ENCODE data around the gene ACSL3. TPM values are rescaled to one million over a fixed set of nuclear protein-coding genes. Genes with fewer than 3 reads are reported as not detected.

Gene ACSL3
- total RNA-seq, 1 experiment from 2014 or later, result 181 TPM

DNA sequence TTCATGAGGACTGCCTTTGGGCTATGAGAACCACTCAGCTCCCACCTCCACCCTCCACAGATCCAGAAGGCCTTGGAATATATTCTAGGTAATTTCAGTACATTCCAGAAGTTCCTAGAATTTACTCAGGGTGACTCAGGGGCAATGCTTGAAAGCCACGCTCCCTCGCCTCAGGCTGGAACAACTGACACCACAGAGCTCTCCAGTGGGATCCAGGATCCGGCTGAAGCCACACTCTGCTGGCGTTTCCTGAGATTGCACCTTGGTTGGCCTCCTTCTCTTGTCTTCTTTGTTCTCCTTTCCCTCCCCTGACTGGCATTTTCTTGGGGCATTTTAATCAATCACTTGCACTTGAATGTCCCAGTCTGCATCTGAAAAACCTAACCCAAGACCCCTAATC lies 98.5 kb downstream of the ACSL3 start:
- ChIA-PET CTCF (interaction anchor here (0.6 to 3.0 kb wide), 8 partner anchors 12 to 288 kb away, joined by 4 to 24 read pairs (median 4); partner anchors contain the start of gene MOGAT1), POLR2A (no interaction called here)
- H3K9me3 ChIP-seq, result peaks cover 3% of the 10 kb centered on the region; the same call in 1 of the 2 replicates
- H3K4me1 Mint-ChIP-seq (ENCODE audit: low read depth, unreplicated experiment), result peaks cover 20% of the 10 kb centered on the region
- no peaks in the 10 kb centered on the region for H3K36me3 ChIP-seq (ENCODE audit: control insufficient read depth, insufficient read depth, low read length)
- peaks cover 25% of the 10 kb centered on the region for H3K4me1 ChIP-seq
- H3K9me3 Mint-ChIP-seq (ENCODE audit: unreplicated experiment), result no peaks in the 10 kb centered on the region
- DNase-seq, result peak; percentile 81 to 90
- intact Hi-C loops (cut with micrococcal nuclease; ENCODE audit: unreplicated experiment), result loop anchor here (1.0 kb wide), 3 partner anchors 44 to 269 kb away; no protein-coding TSS in a partner anchor
- TF ChIP-seq, protein P1, sequence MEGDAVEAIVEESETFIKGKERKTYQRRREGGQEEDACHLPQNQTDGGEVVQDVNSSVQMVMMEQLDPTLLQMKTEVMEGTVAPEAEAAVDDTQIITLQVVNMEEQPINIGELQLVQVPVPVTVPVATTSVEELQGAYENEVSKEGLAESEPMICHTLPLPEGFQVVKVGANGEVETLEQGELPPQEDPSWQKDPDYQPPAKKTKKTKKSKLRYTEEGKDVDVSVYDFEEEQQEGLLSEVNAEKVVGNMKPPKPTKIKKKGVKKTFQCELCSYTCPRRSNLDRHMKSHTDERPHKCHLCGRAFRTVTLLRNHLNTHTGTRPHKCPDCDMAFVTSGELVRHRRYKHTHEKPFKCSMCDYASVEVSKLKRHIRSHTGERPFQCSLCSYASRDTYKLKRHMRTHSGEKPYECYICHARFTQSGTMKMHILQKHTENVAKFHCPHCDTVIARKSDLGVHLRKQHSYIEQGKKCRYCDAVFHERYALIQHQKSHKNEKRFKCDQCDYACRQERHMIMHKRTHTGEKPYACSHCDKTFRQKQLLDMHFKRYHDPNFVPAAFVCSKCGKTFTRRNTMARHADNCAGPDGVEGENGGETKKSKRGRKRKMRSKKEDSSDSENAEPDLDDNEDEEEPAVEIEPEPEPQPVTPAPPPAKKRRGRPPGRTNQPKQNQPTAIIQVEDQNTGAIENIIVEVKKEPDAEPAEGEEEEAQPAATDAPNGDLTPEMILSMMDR (IDR thresholded peaks at IDR 0.05; ENCODE audit: insufficient read depth in 1 of 2, low read depth in 1 of 2, low read length in 1 of 2, severe bottlenecking in 1 of 2, unreplicated experiment in 1 of 2), result peak; percentile 38 to 44
- no peak overlapping the region for H3K4me3 ChIP-seq (ENCODE audit: low read depth, low read length)
- no peaks in the 10 kb centered on the region for H3K27me3 ChIP-seq (replicated peaks; ENCODE audit: control insufficient read depth, insufficient read depth, low read length)
- no TSS peak for BruUV-seq (replicated peaks)
- no peaks in the 10 kb centered on the region for H3K27me3 Mint-ChIP-seq (ENCODE audit: insufficient read depth, unreplicated experiment)
- peaks cover 1% of the 10 kb centered on the region for H3K36me3 Mint-ChIP-seq (ENCODE audit: insufficient read depth, unreplicated experiment)
- H3K27ac Mint-ChIP-seq (ENCODE audit: unreplicated experiment), result peak overlapping the region; percentile 49
- no peak overlapping the region for H3K4me3 Mint-ChIP-seq (ENCODE audit: unreplicated experiment)

DNA sequence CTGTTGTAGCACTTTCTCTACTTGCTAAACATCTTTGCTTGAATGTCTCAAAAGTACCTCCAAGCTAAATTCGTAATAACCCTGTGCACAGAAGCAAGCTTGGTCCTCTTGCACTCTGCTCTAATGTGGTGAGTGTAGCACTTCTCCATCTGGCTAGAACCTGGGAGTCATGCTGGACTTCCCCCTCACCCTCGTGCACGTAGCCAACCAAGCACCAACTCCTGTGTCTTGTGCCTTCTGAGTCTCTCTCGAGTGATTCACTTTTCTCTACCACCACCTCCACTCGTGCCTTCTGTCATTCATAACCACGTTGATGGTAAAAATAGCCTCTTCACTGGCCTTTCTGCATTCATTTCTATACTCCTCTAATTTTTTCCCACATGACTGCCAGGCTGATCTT lies 99.3 kb downstream of the ACSL3 start:
- H3K4me3 ChIP-seq (ENCODE audit: low read depth, low read length), result no peak overlapping the region
- no peaks in the 10 kb centered on the region for H3K9me3 Mint-ChIP-seq (ENCODE audit: unreplicated experiment)
- no TSS peak for BruUV-seq (replicated peaks)
- H3K36me3 ChIP-seq (ENCODE audit: control insufficient read depth, insufficient read depth, low read length), result no peaks in the 10 kb centered on the region
- H3K36me3 Mint-ChIP-seq (ENCODE audit: insufficient read depth, unreplicated experiment), result no peaks in the 10 kb centered on the region
- peaks cover 25% of the 10 kb centered on the region for H3K4me1 ChIP-seq
- H3K27me3 ChIP-seq (replicated peaks; ENCODE audit: control insufficient read depth, insufficient read depth, low read length), result no peaks in the 10 kb centered on the region
- TF ChIP-seq, protein P1 (IDR thresholded peaks at IDR 0.05; ENCODE audit: insufficient read depth in 1 of 2, low read depth in 1 of 2, low read length in 1 of 2, severe bottlenecking in 1 of 2, unreplicated experiment in 1 of 2), result no peak
- ChIA-PET POLR2A (no interaction called here), CTCF (interaction anchor here (0.6 to 3.0 kb wide), 4 partner anchors 20 to 289 kb away, joined by 4 to 24 read pairs (median 6); partner anchors contain the start of gene MOGAT1)
- DNase-seq, result no peak
- intact Hi-C loops (cut with micrococcal nuclease; ENCODE audit: unreplicated experiment), result no loop called here
- H3K4me3 Mint-ChIP-seq (ENCODE audit: unreplicated experiment), result no peak overlapping the region
- H3K9me3 ChIP-seq, result peaks cover 3% of the 10 kb centered on the region; the same call in 1 of the 2 replicates
- H3K27me3 Mint-ChIP-seq (ENCODE audit: insufficient read depth, unreplicated experiment), result no peaks in the 10 kb centered on the region
- peaks cover 20% of the 10 kb centered on the region for H3K4me1 Mint-ChIP-seq (ENCODE audit: low read depth, unreplicated experiment)
- H3K27ac Mint-ChIP-seq (ENCODE audit: unreplicated experiment), result peak overlapping the region; percentile 49

DNA sequence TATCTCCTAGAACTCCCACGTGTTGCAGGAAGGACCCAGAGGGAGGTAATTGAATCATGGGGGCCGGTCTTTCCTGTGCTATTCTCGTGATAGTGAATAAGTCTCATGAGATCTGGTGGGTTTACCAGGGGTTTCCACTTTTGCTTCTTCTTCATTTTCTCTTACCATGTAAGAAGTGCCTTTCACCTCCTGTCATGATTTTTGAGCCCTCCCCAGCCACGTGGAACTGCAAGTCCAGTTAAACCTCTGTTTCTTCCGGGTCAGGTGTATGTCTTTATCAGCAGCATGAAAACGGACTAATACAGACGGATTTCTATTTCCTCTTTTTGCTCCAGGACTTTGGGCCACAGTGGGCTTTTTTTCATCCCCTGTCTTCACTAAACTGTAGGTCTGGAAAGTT lies 102.8 kb downstream of the ACSL3 start:
- Mint-ChIP-seq H3K4me1 (ENCODE audit: low read depth, unreplicated experiment) (peaks cover 19% of the 10 kb centered on the region), H3K27me3 (ENCODE audit: insufficient read depth, unreplicated experiment) (peaks cover 3% of the 10 kb centered on the region), H3K9me3 (ENCODE audit: unreplicated experiment) (no peaks in the 10 kb centered on the region), H3K4me3 (ENCODE audit: unreplicated experiment) (no peak overlapping the region), H3K27ac (ENCODE audit: unreplicated experiment) (no peak overlapping the region), H3K36me3 (ENCODE audit: insufficient read depth, unreplicated experiment) (no peaks in the 10 kb centered on the region)
- Histone ChIP-seq H3K9me3 (no peaks in the 10 kb centered on the region), H3K36me3 (ENCODE audit: control insufficient read depth, insufficient read depth, low read length) (no peaks in the 10 kb centered on the region), H3K4me3 (ENCODE audit: low read depth, low read length) (no peak overlapping the region), H3K27me3 (replicated peaks; ENCODE audit: control insufficient read depth, insufficient read depth, low read length) (no peaks in the 10 kb centered on the region), H3K4me1 (peaks cover 17% of the 10 kb centered on the region)
- ChIA-PET CTCF (no interaction called here), POLR2A (no interaction called here)
- no TSS peak for BruUV-seq (replicated peaks)
- TF ChIP-seq, protein P1 (IDR thresholded peaks at IDR 0.05; ENCODE audit: insufficient read depth in 1 of 2, low read depth in 1 of 2, low read length in 1 of 2, severe bottlenecking in 1 of 2, unreplicated experiment in 1 of 2), result no peak
- intact Hi-C loops (cut with micrococcal nuclease; ENCODE audit: unreplicated experiment), result no loop called here
- no peak for DNase-seq

Measured in Caco-2 (cell line).